ENCODE results near the gene DSCAM. TPM values are rescaled to one million over a fixed set of nuclear protein-coding genes. Genes with fewer than 3 reads are reported as not detected.

The DSCAM gene
- total and polyA plus RNA-seq, 3 donors from 2014 or later, result 0.70 to 2.3 (median 2.0) TPM

DNA sequence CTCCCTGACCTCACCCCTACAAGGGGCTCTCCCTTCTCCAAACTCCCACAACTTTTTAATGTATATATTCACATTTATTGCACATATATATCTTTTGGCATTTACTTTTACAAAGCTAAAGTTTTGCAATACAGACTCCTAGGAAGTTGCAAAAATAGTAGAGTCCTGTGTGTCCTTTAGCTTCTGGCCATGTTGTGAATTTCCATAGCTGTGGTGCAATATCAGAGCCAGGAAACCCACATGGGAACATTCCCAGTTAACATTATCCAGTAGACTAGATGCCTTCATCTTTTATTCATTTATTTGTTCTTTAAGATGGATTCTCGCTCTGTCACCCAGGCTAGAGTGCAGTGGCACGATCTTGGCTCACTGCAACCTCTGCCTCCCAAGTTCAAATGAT lies 636.7 kb downstream of the DSCAM start:
- WGBS, 2 donors, result 94 to 100% methylated on average over 2 of the region's 2 CpGs
- DNase-seq, result no peak
- H3K27ac ChIP-seq, result no peak overlapping the region
- no peak for TF ChIP-seq POLR2A (IDR thresholded peaks at IDR 0.05)
- TF ChIP-seq CTCF (IDR thresholded peaks at IDR 0.05), result no peak
- no peaks in the 10 kb centered on the region for H3K4me1 ChIP-seq
- intact Hi-C loops (cut with DNase I; ENCODE audit: low total_unique reads), result no loop called here
- no peaks in the 10 kb centered on the region for H3K36me3 ChIP-seq (ENCODE audit: low read depth, missing control alignments)
- H3K4me3 ChIP-seq, result no peak overlapping the region
- H3K27me3 ChIP-seq, result no peaks in the 10 kb centered on the region
- no peaks in the 10 kb centered on the region for H3K9me3 ChIP-seq

DNA sequence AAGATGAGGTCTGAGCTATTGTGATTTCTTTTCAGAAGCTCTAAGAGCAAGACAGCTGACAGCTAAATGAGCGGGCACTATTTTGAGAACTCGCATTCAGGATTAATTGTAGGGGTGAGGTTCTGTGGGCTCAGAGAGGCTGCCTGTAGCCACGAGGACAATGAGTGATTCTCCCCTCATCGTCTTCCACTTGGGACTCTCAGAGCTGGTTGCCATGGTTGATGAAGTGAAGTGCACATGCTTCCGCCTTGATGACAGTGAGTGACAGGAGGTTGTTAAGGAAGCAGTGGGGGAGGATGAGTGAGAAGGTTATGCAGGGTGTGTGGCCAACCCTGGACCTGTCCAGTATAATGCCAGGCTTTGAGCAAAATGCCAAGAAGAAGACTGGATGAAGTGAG lies 638.0 kb downstream of the DSCAM start:
- DNase-seq, result no peak
- TF ChIP-seq POLR2A (IDR thresholded peaks at IDR 0.05) (no peak), CTCF (IDR thresholded peaks at IDR 0.05) (no peak)
- Histone ChIP-seq H3K4me1 (no peaks in the 10 kb centered on the region), H3K4me3 (no peak overlapping the region), H3K27ac (no peak overlapping the region), H3K27me3 (no peaks in the 10 kb centered on the region), H3K36me3 (ENCODE audit: low read depth, missing control alignments) (no peaks in the 10 kb centered on the region), H3K9me3 (no peaks in the 10 kb centered on the region)
- intact Hi-C loops (cut with DNase I; ENCODE audit: low total_unique reads), result no loop called here
- 85 to 90% methylated on average over 5 of the region's 5 CpGs for WGBS, 2 donors

GRCh38 chr21:40208206-40208947 lies 638.6 kb downstream of the DSCAM start:
- H3K9me3 ChIP-seq, result no peaks in the 10 kb centered on the region
- H3K36me3 ChIP-seq (ENCODE audit: low read depth, missing control alignments), result no peaks in the 10 kb centered on the region
- 89 to 91% methylated on average over 9 of the region's 9 CpGs for WGBS, 2 donors
- H3K4me1 ChIP-seq, result no peaks in the 10 kb centered on the region
- no peak for DNase-seq
- no peak for TF ChIP-seq CTCF (IDR thresholded peaks at IDR 0.05)
- no peak for TF ChIP-seq POLR2A (IDR thresholded peaks at IDR 0.05)
- H3K27ac ChIP-seq, result no peak overlapping the region
- H3K27me3 ChIP-seq, result no peaks in the 10 kb centered on the region
- intact Hi-C loops (cut with DNase I; ENCODE audit: low total_unique reads), result no loop called here
- no peak overlapping the region for H3K4me3 ChIP-seq

DNA sequence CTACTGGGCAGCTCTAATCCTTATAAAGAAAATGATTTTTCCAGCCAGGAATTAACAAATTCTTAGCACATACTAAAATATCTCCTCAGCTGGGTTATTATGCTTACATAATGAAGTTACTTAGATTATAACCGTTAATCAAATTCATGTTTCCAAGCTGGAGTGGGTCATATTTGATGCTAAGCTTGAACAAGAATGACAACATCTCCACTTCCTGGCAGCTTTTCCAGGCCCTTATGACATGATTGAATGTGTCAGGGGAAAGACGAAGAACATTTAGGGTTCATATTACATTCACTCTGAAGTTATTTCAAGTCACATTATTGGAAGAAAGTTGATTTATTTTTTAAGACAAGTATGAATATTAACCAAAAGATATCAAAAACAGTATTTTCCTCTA lies 646.0 kb downstream of the DSCAM start:
- TF ChIP-seq POLR2A (IDR thresholded peaks at IDR 0.05) (no peak), CTCF (IDR thresholded peaks at IDR 0.05) (no peak)
- Histone ChIP-seq H3K9me3 (no peaks in the 10 kb centered on the region), H3K27me3 (no peaks in the 10 kb centered on the region), H3K27ac (no peak overlapping the region), H3K4me3 (no peak overlapping the region), H3K36me3 (ENCODE audit: low read depth, missing control alignments) (no peaks in the 10 kb centered on the region), H3K4me1 (no peaks in the 10 kb centered on the region)
- intact Hi-C loops (cut with DNase I; ENCODE audit: low total_unique reads), result no loop called here
- 67 to 75% methylated on average over 2 of the region's 2 CpGs for WGBS, 2 donors
- DNase-seq, result no peak

GRCh38 chr21:40200126-40200525 lies 646.8 kb downstream of the DSCAM start:
- 61 to 76% methylated on average over 1 of the region's 1 CpG for WGBS, 2 donors
- DNase-seq, result no peak
- intact Hi-C loops (cut with DNase I; ENCODE audit: low total_unique reads), result no loop called here

More at GRCh38 chr21:40200126-40200525, 646.8 kb downstream of the DSCAM start:
- Histone ChIP-seq H3K27ac (no peak overlapping the region), H3K4me3 (no peak overlapping the region), H3K4me1 (no peaks in the 10 kb centered on the region), H3K36me3 (ENCODE audit: low read depth, missing control alignments) (no peaks in the 10 kb centered on the region), H3K9me3 (no peaks in the 10 kb centered on the region), H3K27me3 (no peaks in the 10 kb centered on the region)
- TF ChIP-seq POLR2A (IDR thresholded peaks at IDR 0.05), result no peak
- TF ChIP-seq CTCF (IDR thresholded peaks at IDR 0.05), result no peak
